Activated naive CD4-positive, alpha-beta T cell treated with Interleukin-2 at 50 U/mL for 16 hours (primary cell): Measurements from ENCODE around the gene GALNT14.

Source experiments
- DNase-seq: peaks from one replicate; pipeline ENCODE4 v3.0.0-alpha.2; 2020

The GALNT14 gene

GRCh38 chr2:31083234-31083993 is 54.8 kb downstream of the GALNT14 start:
- DNase-seq = no peak

DNA sequence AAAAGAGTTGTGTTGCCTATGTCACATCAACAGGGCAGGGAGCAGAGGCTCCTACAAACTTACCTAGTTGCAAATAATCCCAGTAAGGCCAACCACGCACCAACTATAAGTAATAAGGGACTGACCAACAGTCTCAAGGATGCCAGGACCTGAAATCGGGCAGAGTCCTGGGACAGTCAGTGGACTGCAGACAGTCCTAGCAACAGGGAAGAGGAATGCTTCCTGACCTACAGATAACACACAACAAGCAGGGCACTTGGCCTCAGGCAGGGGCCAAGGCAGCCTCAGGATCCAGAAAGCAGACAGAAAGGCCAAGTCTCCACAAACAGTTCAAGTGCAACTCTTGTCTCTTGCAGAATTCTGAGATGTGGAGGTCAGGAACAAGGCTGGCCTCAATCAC is 56.2 kb downstream of the GALNT14 start:
- no peak for DNase-seq

DNA sequence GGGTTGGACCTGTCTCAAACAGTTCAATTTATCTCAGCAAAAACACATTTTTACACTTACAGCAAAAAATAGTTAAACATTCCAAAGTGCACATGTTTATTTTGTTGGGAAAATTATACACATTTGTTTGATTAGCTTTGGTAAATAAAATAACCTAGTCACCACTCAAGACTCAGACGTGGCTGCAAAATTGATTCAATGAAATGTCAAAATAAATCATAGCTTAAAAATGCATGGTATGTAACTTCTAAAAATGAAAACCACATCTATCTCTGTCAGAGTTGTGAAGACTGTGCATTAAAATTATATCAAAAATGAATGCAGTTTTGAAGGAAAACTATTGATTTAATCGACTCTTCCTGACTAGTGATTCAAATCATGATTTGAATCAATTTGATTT is 56.7 kb downstream of the GALNT14 start:
- DNase-seq = no peak

DNA sequence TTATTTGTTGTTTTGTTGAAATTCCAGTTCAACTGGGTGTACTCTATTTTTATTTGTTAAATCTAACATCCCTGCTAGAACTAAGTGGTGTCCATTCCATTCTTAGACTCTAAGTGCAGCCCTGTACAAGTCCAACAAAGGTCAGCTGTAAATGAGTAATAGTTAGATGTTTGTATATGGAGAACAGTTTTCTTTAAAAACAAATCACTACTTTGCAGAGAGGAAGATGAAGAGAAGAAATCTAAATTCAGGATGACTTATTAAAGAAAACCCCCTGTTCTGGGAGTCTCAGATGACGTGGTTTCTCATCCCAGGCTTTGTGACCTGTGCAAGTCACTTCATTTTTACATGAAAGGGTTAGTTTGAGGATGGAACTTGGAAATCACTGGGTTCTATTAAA is 57.9 kb downstream of the GALNT14 start:
- no peak for DNase-seq

DNA sequence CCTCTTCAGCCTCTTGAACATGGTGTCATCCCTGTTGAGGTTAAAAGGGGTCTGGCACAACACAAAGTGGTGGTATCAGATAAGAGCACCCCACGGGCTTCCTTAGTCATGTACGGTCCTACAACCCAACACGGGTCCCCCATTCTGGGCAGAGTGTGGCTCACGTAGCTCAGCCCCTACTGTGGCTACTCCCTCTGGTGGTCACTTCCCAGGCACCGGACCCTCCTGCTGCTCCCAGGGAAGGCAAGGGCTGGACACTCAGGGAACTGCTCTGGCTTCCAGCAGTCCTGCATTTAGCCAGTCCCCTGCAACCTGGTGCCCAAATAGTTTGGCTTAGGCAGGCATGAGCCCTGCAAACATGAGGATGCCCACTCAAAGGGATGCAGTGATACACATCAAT is 58.6 kb downstream of the GALNT14 start:
- no peak for DNase-seq

GRCh38 chr2:31078579-31079105 is 59.6 kb downstream of the GALNT14 start:
- DNase-seq = no peak

DNA sequence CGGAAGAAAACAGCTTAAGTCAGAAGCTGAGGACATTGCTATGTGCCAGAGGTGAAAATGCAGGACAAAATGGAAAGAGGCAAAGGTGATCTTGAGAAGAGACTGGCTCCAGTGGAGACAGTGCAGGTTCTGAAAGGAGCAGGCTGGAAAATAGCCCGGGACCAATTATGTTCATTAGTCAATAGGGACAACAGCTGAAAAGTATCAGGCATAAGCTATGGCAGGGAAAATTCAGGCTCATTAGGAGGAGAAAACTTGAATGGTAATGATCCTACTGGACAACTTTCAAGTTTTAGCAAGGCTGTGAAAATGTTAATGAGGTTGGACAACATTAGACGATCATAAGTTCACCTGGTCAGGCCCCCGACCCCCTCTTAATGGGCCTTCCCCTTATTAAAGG is 60.2 kb downstream of the GALNT14 start:
- DNase-seq = no peak

- DNase-seq = no peak
These were observed 62.2 kb downstream of the GALNT14 start for GRCh38 chr2:31075941-31076590.

GRCh38 chr2:31075431-31075830 is 62.8 kb downstream of the GALNT14 start:
- DNase-seq = no peak

DNA sequence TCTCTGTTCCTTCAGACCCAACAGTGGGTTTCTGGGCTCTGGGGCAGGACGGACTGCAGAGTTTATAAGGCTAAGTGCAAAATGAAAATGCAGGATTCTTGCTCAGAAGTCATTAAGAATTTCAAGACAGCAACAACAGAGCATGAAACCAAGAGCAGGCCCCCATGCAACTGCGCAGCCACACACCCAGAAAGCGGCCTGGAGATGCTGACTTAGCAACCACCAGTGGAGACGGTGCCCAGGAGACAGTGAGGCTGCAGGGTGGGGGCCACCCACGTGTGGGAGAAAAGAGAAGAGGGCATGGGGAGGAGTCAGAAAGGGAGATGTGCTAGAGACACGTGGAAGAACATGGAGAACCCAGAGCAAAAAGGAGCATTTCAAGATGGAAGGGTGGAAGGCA is 66.5 kb downstream of the GALNT14 start:
- DNase-seq = no peak

GRCh38 chr2:31070339-31071125 is 67.7 kb downstream of the GALNT14 start:
- DNase-seq = no peak

DNA sequence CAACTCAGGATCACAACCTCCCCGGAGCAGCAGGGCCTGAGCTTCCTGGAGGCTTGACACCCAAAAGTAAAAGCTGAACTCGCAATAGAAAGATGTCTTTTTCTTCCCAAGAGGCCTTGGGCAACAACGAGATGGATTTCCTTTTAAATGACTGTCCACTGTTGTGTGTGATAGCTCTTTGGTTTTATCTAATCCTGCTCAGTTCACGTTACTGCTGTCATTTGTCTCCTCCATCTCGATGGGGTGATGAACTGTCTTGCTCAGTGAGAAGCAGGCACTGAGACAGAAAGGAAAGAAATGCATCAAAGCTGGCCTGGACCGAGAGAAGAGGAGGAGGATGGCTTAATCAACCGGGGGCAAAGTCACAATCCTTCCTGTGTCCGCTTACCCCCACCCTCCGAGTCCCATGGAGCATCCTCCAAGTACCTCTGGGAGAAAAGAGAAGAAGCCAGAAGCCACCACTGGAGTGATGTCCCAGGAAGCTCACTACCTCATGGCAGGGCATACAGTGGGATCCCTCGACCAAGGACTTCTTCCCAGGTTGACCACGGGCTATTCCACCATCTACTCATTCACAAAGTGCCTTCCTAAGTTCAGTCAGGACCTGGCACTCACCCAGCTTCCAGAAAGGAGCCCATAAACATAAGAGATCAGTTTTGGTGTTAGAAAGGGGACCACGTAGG is 68.5 kb downstream of the GALNT14 start:
- DNase-seq = no peak

DNA sequence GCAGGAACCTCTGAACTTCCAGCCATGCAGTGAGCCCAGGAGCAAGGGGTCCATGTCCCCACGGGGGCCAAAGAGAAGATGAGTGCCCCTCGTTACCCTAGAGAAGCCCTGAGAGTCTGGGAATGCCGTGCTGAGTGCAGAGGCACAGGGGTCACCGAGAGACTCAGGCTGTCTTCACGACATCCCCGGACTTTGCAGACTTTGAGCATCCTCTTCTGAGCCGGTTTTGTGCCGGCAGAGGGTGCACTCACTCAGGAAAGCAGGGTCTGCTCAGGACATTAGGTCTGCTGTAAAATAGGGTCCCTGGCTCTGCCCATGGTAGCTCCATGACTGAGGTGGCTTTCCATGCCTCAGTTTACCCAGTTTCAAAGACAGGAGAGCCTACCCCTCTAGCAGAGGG is 71.0 kb downstream of the GALNT14 start:
- no peak for DNase-seq

GRCh38 chr2:31066551-31066950 is 71.7 kb downstream of the GALNT14 start:
- DNase-seq = no peak

DNA sequence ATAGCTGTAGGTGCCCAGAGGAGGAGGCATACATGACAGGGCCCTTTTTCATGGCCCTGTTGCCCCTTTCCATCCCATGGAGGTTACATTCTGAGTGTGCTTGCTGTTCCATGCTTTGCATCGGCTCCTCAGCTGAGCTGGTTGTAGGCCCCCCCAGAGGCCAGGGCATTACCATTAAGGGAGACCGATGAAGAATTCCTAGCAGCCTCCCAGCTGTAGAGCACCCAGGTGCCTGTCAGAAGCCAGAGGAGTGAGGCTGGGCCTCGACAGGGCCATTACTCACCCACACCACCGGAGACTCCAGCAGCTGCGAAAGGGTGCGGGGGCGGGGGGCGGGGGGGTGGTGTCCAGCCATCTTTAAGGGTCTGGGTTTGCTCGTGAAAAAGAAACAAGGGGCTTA is 72.2 kb downstream of the GALNT14 start:
- DNase-seq = no peak

DNA sequence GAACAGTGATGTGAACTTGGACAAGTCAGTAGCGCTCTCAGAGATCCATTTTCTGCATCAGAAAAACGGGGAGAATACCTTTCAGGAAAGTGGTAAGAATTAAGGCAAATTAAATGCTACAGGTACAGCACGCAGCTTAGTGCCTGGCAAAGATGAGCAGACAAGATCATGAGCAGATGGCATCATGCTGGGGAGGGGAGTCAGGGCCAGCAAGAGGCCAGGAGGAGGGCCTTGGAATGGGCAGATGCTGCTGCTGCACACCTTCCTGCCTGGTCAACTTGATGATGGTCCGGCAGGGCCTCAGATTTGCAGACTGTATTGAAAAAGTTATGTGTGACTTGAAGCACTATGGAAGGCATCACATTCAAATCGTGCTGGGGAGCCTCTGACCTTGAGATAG is 72.9 kb downstream of the GALNT14 start:
- no peak for DNase-seq

DNA sequence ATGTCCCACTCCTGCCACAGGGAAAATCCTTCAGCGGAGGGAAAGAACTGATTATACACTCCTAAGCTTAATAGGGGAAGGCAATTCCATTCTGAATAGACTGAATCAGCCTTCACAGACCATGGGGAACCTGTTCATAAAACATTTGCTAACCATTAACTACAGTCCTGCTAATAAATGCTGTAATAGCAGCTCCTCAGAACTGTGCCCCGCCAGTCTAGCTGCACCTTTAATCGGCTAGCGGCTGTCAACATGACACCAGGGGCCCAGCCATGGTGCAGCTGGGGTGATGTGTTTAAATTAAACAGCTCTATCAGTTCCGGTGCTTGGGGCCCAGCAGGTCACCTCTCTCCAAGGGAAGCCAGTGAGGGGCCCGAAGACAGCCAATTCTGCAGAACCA is 77.8 kb downstream of the GALNT14 start:
- no peak for DNase-seq

- DNase-seq = no peak
These were observed 79.9 kb downstream of the GALNT14 start for GRCh38 chr2:31058096-31059035.

DNA sequence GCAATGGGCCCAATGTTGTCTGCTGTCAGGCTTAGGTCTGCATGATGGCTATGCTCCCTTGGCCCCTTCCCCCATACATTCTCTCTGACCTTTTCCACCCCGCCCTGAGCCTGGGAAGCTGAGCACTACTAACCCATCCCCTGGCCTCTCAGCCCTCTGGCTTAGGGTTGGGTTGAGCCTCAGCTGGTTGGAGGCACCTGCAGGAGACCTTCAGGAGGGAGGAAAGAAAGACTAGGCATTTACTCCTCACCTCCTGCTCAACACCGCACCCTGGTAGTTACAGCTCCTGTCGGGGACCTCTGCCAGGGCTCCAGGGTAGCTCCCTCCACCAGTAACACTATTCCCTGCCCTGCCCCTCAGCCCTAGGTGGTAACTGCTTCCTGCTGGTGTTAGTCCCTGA is 80.5 kb downstream of the GALNT14 start:
- no peak for DNase-seq

DNA sequence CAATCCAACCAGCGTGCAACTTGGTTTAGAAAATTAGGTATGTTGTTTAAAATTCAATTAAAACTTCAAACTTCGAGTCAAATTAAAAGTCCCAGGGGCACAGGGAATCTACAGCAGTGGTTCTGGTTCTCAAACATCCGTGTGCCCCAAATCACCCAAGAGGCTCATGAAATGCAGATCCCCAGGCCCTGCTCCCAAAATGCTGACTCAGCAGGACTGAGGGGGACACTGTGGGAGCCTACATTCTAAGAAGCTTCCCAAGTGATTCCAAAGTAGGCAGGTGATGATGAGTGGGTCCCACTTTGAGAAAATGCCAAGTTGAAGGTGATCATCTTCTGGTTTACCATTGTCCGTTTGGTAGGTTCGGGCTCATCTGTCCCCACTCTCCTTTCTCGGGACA is 82.3 kb downstream of the GALNT14 start:
- no peak for DNase-seq

DNA sequence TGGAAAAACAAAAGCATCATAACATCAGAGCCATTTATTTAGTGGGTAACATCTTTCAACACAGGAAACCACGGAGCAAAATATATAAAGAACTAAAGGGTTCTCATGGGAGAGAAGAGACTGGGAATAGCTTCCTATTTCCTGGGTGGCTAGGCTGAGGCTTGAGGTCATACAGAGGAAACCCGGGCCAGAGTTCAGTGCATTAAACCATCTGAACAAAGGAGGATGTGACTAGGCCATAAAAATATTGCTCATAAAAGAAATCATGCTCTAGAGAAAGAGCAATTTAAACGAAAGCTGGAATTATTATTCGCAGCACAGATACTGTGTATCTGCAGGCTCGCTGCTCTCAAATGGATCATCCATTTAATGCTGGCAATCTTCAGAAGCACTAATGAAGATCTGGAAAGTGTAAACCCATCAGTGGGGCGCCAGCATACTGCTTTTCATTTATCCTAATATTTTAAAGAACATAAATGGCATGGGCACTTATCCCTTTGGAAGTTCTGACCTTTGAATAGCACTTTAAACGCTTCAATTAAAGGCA is 83.3 kb downstream of the GALNT14 start:
- no peak for DNase-seq
